OCI-LY1 (cell line): ENCODE data around the gene GLMP.

Source experiments
- H2AFZ ChIP-seq: fragments of 200-600 bp; sonication (generic), shearing (Covaris generic); 2 replicates; pipeline ENCODE4 v1.6.0; 2014; ENCODE audit warnings: antibody characterized with exemption, mild to moderate bottlenecking, low read length
- H3F3A ChIP-seq: fragments of 200-600 bp; sonication (generic), shearing (Covaris generic); 2 replicates; pipeline ENCODE4 v1.6.0; 2014; ENCODE audit warnings: mild to moderate bottlenecking, antibody characterized with exemption, low read length, moderate library complexity; ENCODE audit not compliant: insufficient read depth
- H3K27ac ChIP-seq: fragments of 200-600 bp; sonication (generic); 2 replicates; pipeline ENCODE4 v1.5.1; 2014; ENCODE audit warnings: low read length, mixed run types, mild to moderate bottlenecking, low read depth; ENCODE audit not compliant: poor library complexity, severe bottlenecking
- H3K27me3 ChIP-seq: fragments of 200-600 bp; sonication (generic); 2 replicates; pipeline ENCODE4 v1.6.0; 2014; ENCODE audit warnings: antibody characterized with exemption, mild to moderate bottlenecking, low read length, moderate library complexity; ENCODE audit not compliant: insufficient read depth
- H3K36me3 ChIP-seq: fragments of 200-600 bp; sonication (generic); 2 replicates; pipeline ENCODE4 v1.6.1; 2014; ENCODE audit warnings: mild to moderate bottlenecking, antibody characterized with exemption, low read length, moderate library complexity, mixed read lengths; ENCODE audit not compliant: insufficient read depth
- H3K4me1 ChIP-seq: fragments of 200-600 bp; sonication (generic); 2 replicates; pipeline ENCODE4 v1.5.1; 2014; ENCODE audit warnings: mild to moderate bottlenecking, low read length, moderate library complexity; ENCODE audit not compliant: insufficient read depth, severe bottlenecking
- H3K4me2 ChIP-seq: fragments of 200-600 bp; sonication (generic), shearing (Covaris generic); 2 replicates; pipeline ENCODE4 v1.6.1; 2014; ENCODE audit warnings: low read length
- H3K4me3 ChIP-seq: fragments of 200-600 bp; sonication (generic); 2 replicates; pipeline ENCODE4 v1.5.1; 2014; ENCODE audit warnings: low read length, low read depth, mild to moderate bottlenecking, mixed read lengths; ENCODE audit not compliant: poor library complexity, severe bottlenecking
- H3K79me2 ChIP-seq: fragments of 200-600 bp; shearing (Covaris generic); 2 replicates; pipeline ENCODE4 v1.6.1; 2016; ENCODE audit warnings: mixed run types, low read length, mixed read lengths; ENCODE audit not compliant: insufficient read depth
- H3K9ac ChIP-seq: fragments of 200-600 bp; sonication (generic), shearing (Covaris generic); 2 replicates; pipeline ENCODE4 v1.6.1; 2014; ENCODE audit warnings: mild to moderate bottlenecking, low read length, mixed read lengths
- H3K9me2 ChIP-seq: fragments of 200-600 bp; sonication (generic), shearing (Covaris generic); 2 replicates; pipeline ENCODE4 v1.6.1; 2014; ENCODE audit warnings: low read depth, mild to moderate bottlenecking, low read length, mixed read lengths
- H3K9me3 ChIP-seq: fragments of 200-600 bp; shearing (Covaris generic); 2 replicates; pipeline ENCODE4 v1.6.1; 2014; ENCODE audit warnings: low read length, mixed read lengths
- H4K20me1 ChIP-seq: fragments of 200-600 bp; sonication (generic), shearing (Covaris generic); 2 replicates; pipeline ENCODE4 v1.6.0; 2016; ENCODE audit warnings: mild to moderate bottlenecking, low read length; ENCODE audit not compliant: insufficient read depth
- CTCF ChIP-seq: fragments of 200-600 bp; sonication (generic), shearing (Covaris generic); IDR thresholded peaks from 2 replicates; pipeline ENCODE4 v1.5.1; 2017; ENCODE audit warnings: mild to moderate bottlenecking, antibody characterized with exemption, low read length, moderate library complexity, mixed read lengths
- EZH2 ChIP-seq: fragments of 200-600 bp; sonication (generic), shearing (Covaris generic); IDR thresholded peaks from 2 replicates; pipeline ENCODE4 v1.8.0; 2017; ENCODE audit warnings: borderline replicate concordance, mixed run types, mild to moderate bottlenecking, antibody characterized with exemption, low read length, moderate library complexity, mixed read lengths

GLMP gene

GRCh38 chr1:156284757-156285156, 10.7 kb downstream of the GLMP start:
- H3F3A ChIP-seq = no peaks in the 10 kb centered on the region
- TF ChIP-seq CTCF = no peak
- TF ChIP-seq EZH2 = no peak
- H3K4me3 ChIP-seq = no peak overlapping the region

GRCh38 chr1:156284112-156284511, 11.4 kb downstream of the GLMP start, which contains the start of gene TMEM79:
Gene TMEM79 (plus strand): TSS chr1:156284325. CDS start chr1:156285227, 902 bp downstream.
- peaks cover 29% of the 10 kb centered on the region for H3K4me1 ChIP-seq
- peaks cover 37% of the 10 kb centered on the region for H3K79me2 ChIP-seq
- TF ChIP-seq EZH2 (no peak), CTCF (no peak)

More at GRCh38 chr1:156284757-156285156, 10.7 kb downstream of the GLMP start:
- Histone ChIP-seq H3K9me2 (no peaks in the 10 kb centered on the region), H3K27ac (no peak overlapping the region), H3K36me3 (peaks cover 9% of the 10 kb centered on the region; the same call in 1 of the 2 replicates), H2AFZ (no peak overlapping the region), H4K20me1 (no peaks in the 10 kb centered on the region), H3K4me1 (peaks cover 29% of the 10 kb centered on the region), H3K9ac (no peak overlapping the region), H3K4me2 (no peak overlapping the region), H3K9me3 (no peaks in the 10 kb centered on the region), H3K79me2 (peaks cover 31% of the 10 kb centered on the region), H3K27me3 (no peaks in the 10 kb centered on the region)

GRCh38 chr1:156283521-156283920, 12.0 kb downstream of the GLMP start:
- Histone ChIP-seq H3K36me3 (peaks cover 21% of the 10 kb centered on the region), H3K9ac (peak overlapping the region; percentile 98), H3K4me2 (peak overlapping the region; percentile 97), H3K4me1 (peaks cover 29% of the 10 kb centered on the region), H3K9me2 (no peaks in the 10 kb centered on the region), H3F3A (no peaks in the 10 kb centered on the region), H4K20me1 (no peaks in the 10 kb centered on the region), H2AFZ (no peak overlapping the region), H3K27ac (peak overlapping the region; percentile 53), H3K27me3 (no peaks in the 10 kb centered on the region), H3K9me3 (no peaks in the 10 kb centered on the region), H3K4me3 (peak overlapping the region; percentile 95), H3K79me2 (peaks cover 37% of the 10 kb centered on the region)
- TF ChIP-seq CTCF (no peak), EZH2 (no peak)

More at GRCh38 chr1:156284112-156284511, 11.4 kb downstream of the GLMP start, which contains the start of gene TMEM79:
- Histone ChIP-seq H3F3A (no peaks in the 10 kb centered on the region), H3K4me3 (peak within 1 kb of the TSS; percentile 95), H3K27ac (peak within 1 kb of the TSS; percentile 53), H3K9me2 (no peaks in the 10 kb centered on the region), H2AFZ (peak within 1 kb of the TSS; percentile 51; the same call in 1 of the 2 replicates), H3K9ac (peak within 1 kb of the TSS; percentile 98), H4K20me1 (no peaks in the 10 kb centered on the region), H3K9me3 (no peaks in the 10 kb centered on the region), H3K27me3 (no peaks in the 10 kb centered on the region), H3K4me2 (peak within 1 kb of the TSS; percentile 97), H3K36me3 (peaks cover 15% of the 10 kb centered on the region)
